GM06990 (cell line): ENCODE measurements around the gene SLC7A11.
A peak's percentile ranks its signal among the peaks of the same experiment; 100 is the strongest.

Experiments used
- DNase-seq: peaks from one replicate; pipeline ENCODE4 v3.0.0-alpha.2; 2011; ENCODE audit not compliant: insufficient read length; ENCODE audit errors: extremely low read depth
- H3K27me3 ChIP-seq: replicated peaks from 2 replicates; pipeline ENCODE4 v1.6.0; 2011; ENCODE audit warnings: low read length; ENCODE audit not compliant: control insufficient read depth, insufficient read depth
- H3K36me3 ChIP-seq: 2 replicates; pipeline ENCODE4 v1.5.1; 2011; ENCODE audit warnings: low read length; ENCODE audit not compliant: control insufficient read depth, insufficient read depth
- H3K4me3 ChIP-seq: replicated peaks from 2 replicates; pipeline ENCODE4 v1.5.1; 2011; ENCODE audit warnings: low read depth, mild to moderate bottlenecking, control low read depth, low read length
- CTCF ChIP-seq: IDR thresholded peaks from 2 replicates; pipeline ENCODE4 v1.5.1; 2011; ENCODE audit warnings: low read length, control low read depth, mild to moderate bottlenecking, inconsistent platforms; ENCODE audit not compliant: insufficient read depth, poor library complexity, severe bottlenecking

Gene SLC7A11

GRCh38 chr4:138115053-138115452 lies 127.1 kb downstream of the SLC7A11 start:
- H3K36me3 ChIP-seq = no peaks in the 10 kb centered on the region
- TF ChIP-seq CTCF = no peak
- no peak overlapping the region for H3K4me3 ChIP-seq
- no peak for DNase-seq
- no peaks in the 10 kb centered on the region for H3K27me3 ChIP-seq

GRCh38 chr4:138114434-138114833 lies 127.7 kb downstream of the SLC7A11 start:
- no peaks in the 10 kb centered on the region for H3K27me3 ChIP-seq
- H3K36me3 ChIP-seq = no peaks in the 10 kb centered on the region
- TF ChIP-seq CTCF = no peak
- DNase-seq = peak; percentile 67
- H3K4me3 ChIP-seq = no peak overlapping the region
